HG02973 (cell line): Measurements from ENCODE around the gene FAM163B.
"Not testable (repeated sequence)": the region's sequence is repeated elsewhere in the genome, so short reads cannot be mapped to it uniquely, and the experiment has no call there.

Experiments used
- ATAC-seq: cut with Tn5 transposase; IDR thresholded peaks from one replicate; pipeline ENCODE4 v1.9.1; 2021; ENCODE audit warnings: moderate library complexity; ENCODE audit not compliant: unreplicated experiment

Gene FAM163B

GRCh38 chr9:133640160-133640559 lies 31.0 kb upstream of the FAM163B start:
- ATAC-seq, result no peak

GRCh38 chr9:133639613-133640012 lies 30.4 kb upstream of the FAM163B start:
- ATAC-seq, result no peak

- ATAC-seq, result no peak
Observed at GRCh38 chr9:133638711-133639110, 29.5 kb upstream of the FAM163B start.

GRCh38 chr9:133638076-133638475 lies 28.9 kb upstream of the FAM163B start:
- no peak for ATAC-seq

GRCh38 chr9:133637451-133638055 lies 28.4 kb upstream of the FAM163B start:
- ATAC-seq, result no peak

- no peak for ATAC-seq
Observed at GRCh38 chr9:133636902-133637301, 27.7 kb upstream of the FAM163B start.

- no peak for ATAC-seq
Observed at GRCh38 chr9:133635533-133636531, 26.6 kb upstream of the FAM163B start, which contains the start of gene DBH. Gene DBH, plus strand, starts transcription at chr9:133636363. Its CDS starts 9 bp downstream, at chr9:133636372.

GRCh38 chr9:133635098-133635497 lies 25.9 kb upstream of the FAM163B start:
- ATAC-seq, result no peak

GRCh38 chr9:133634081-133634691 lies 25.0 kb upstream of the FAM163B start:
- no peak for ATAC-seq

GRCh38 chr9:133633681-133634080 lies 24.5 kb upstream of the FAM163B start:
- no peak for ATAC-seq

- ATAC-seq, result no peak
Observed at GRCh38 chr9:133632806-133633680, 23.9 kb upstream of the FAM163B start.

GRCh38 chr9:133631111-133631510 lies 21.9 kb upstream of the FAM163B start:
- ATAC-seq, result no peak

- ATAC-seq, result no peak
Observed at GRCh38 chr9:133629221-133630110, 20.3 kb upstream of the FAM163B start.

GRCh38 chr9:133628766-133629165 lies 19.6 kb upstream of the FAM163B start:
- ATAC-seq, result no peak

- no peak for ATAC-seq
Observed at GRCh38 chr9:133627341-133627740, 18.2 kb upstream of the FAM163B start.

GRCh38 chr9:133626008-133626407 lies 16.8 kb upstream of the FAM163B start:
- ATAC-seq, result not testable (repeated sequence)

GRCh38 chr9:133622555-133622954 lies 13.4 kb upstream of the FAM163B start:
- no peak for ATAC-seq

GRCh38 chr9:133621725-133622267 lies 12.6 kb upstream of the FAM163B start:
- no peak for ATAC-seq

- ATAC-seq, result no peak
Observed at GRCh38 chr9:133619791-133620190, 10.6 kb upstream of the FAM163B start.
